HEK293 (cell line): ENCODE data around the gene DMD.

Experiments
- CTCF ChIA-PET: fragments of 350-600 bp; formaldehyde crosslinking; extraction: SDS; loops from one replicate; lab custom pipeline; 2021; ENCODE audit warnings: antibody characterized with exemption; lab: Yijun Ruan, JAX
- POLR2A ChIA-PET: fragments of 300-600 bp; formaldehyde crosslinking; extraction: SDS; loops from one replicate; lab custom pipeline; 2020; ENCODE audit warnings: antibody characterized with exemption, inconsistent platforms; lab: Yijun Ruan, JAX
- H3K27ac ChIP-seq: fragments of 200-500 bp; sonication (Bioruptor generic); 2 replicates; pipeline ENCODE4 v1.5.1; 2014; ENCODE audit warnings: low read depth, low read length, control low read depth, inconsistent platforms; ENCODE audit errors: extremely low read depth
- H3K36me3 ChIP-seq, 2 experiments: fragments of 200-500 bp in 1 of 2; sonication (Bioruptor generic) in 1 of 2; 1 replicate in 1 of 2; 2 replicates in 1 of 2; pipeline ENCODE4 v1.5.1; 2014 to 2017; ENCODE audit warnings: inconsistent platforms in 2 of 2, low read length in 2 of 2; ENCODE audit not compliant: control insufficient read depth in 2 of 2, insufficient read depth in 1 of 2
- H3K4me1 ChIP-seq: fragments of 200-500 bp; sonication (Bioruptor generic); 2 replicates; pipeline ENCODE4 v1.5.1; 2014; ENCODE audit warnings: mild to moderate bottlenecking, low read length, inconsistent platforms; ENCODE audit not compliant: control insufficient read depth, insufficient read depth
- H3K4me3 ChIP-seq: 2 replicates; pipeline ENCODE4 v1.5.1; 2011; ENCODE audit warnings: low read depth, mild to moderate bottlenecking, control low read depth, low read length, moderate library complexity
- H3K9me3 ChIP-seq: fragments of 200-500 bp; sonication (Bioruptor generic); 2 replicates; pipeline ENCODE4 v1.5.1; 2014; ENCODE audit warnings: low read depth, low read length, inconsistent platforms; ENCODE audit not compliant: control insufficient read depth, insufficient read depth
- KLF8 ChIP-seq: fragments of 450-650 bp; formaldehyde crosslinking; IDR thresholded peaks from 2 replicates; pipeline ENCODE4 v1.5.1; 2016; ENCODE audit warnings: missing biosample characterization, missing genetic modification characterization
- MEIS1 ChIP-seq: sonication (generic); formaldehyde crosslinking; IDR thresholded peaks from 2 replicates; pipeline ENCODE4 v1.8.1; 2022; ENCODE audit warnings: missing genetic modification reagents, mild to moderate bottlenecking, borderline replicate concordance
- PBX3 ChIP-seq: sonication (generic); formaldehyde crosslinking; IDR thresholded peaks from 2 replicates; pipeline ENCODE4 v1.8.1; 2022; ENCODE audit warnings: mild to moderate bottlenecking, moderate library complexity, missing genetic modification reagents
- YY2 ChIP-seq: fragments of 450-650 bp; formaldehyde crosslinking; IDR thresholded peaks from 2 replicates; pipeline ENCODE4 v1.5.1; 2016; ENCODE audit warnings: missing biosample characterization, missing genetic modification characterization
- ZBTB10 ChIP-seq: fragments of 450-650 bp; formaldehyde crosslinking; IDR thresholded peaks from 2 replicates; pipeline ENCODE4 v1.5.1; 2016; ENCODE audit warnings: missing biosample characterization, missing genetic modification characterization
- ZBTB6 ChIP-seq: fragments of 450-650 bp; formaldehyde crosslinking; IDR thresholded peaks from 2 replicates; pipeline ENCODE4 v1.5.1; 2017; ENCODE audit warnings: missing biosample characterization, missing genetic modification characterization
- ZNF248 ChIP-seq: fragments of 450-650 bp; formaldehyde crosslinking; IDR thresholded peaks from 2 replicates; pipeline ENCODE4 v1.5.1; 2017; ENCODE audit warnings: missing biosample characterization, missing genetic modification characterization
- ZNF266 ChIP-seq: fragments of 450-650 bp; formaldehyde crosslinking; IDR thresholded peaks from 2 replicates; pipeline ENCODE4 v1.5.1; 2016; ENCODE audit warnings: missing biosample characterization, missing genetic modification characterization, low read depth
- ZNF398 ChIP-seq: fragments of 450-650 bp; formaldehyde crosslinking; IDR thresholded peaks from 2 replicates; pipeline ENCODE4 v1.5.1; 2017; ENCODE audit warnings: missing biosample characterization, missing genetic modification characterization
- ZNF416 ChIP-seq: fragments of 450-650 bp; formaldehyde crosslinking; IDR thresholded peaks from 2 replicates; pipeline ENCODE4 v1.5.1; 2016; ENCODE audit warnings: missing biosample characterization, missing genetic modification characterization
- ZNF530 ChIP-seq: fragments of 450-650 bp; formaldehyde crosslinking; IDR thresholded peaks from 2 replicates; pipeline ENCODE4 v1.5.1; 2016; ENCODE audit warnings: low read depth, missing biosample characterization, missing genetic modification characterization
- ZNF561 ChIP-seq: fragments of 450-650 bp; IDR thresholded peaks from 2 replicates; pipeline ENCODE4 v1.5.1; 2018; ENCODE audit warnings: missing biosample characterization, missing genetic modification characterization, borderline replicate concordance
- ZNF610 ChIP-seq: fragments of 450-650 bp; formaldehyde crosslinking; IDR thresholded peaks from 2 replicates; pipeline ENCODE4 v1.5.1; 2016; ENCODE audit warnings: missing biosample characterization, missing genetic modification characterization, borderline replicate concordance
- ZNF629 ChIP-seq: fragments of 450-650 bp; formaldehyde crosslinking; IDR thresholded peaks from 2 replicates; pipeline ENCODE4 v1.5.1; 2017; ENCODE audit warnings: missing biosample characterization, missing genetic modification characterization
- ZNF670 ChIP-seq: fragments of 450-650 bp; formaldehyde crosslinking; IDR thresholded peaks from 2 replicates; pipeline ENCODE4 v1.5.1; 2016; ENCODE audit warnings: missing biosample characterization, missing genetic modification characterization, low read depth
- ZNF768 ChIP-seq: fragments of 450-650 bp; formaldehyde crosslinking; IDR thresholded peaks from 2 replicates; pipeline ENCODE4 v1.5.1; 2018; ENCODE audit warnings: missing biosample characterization, mild to moderate bottlenecking, missing genetic modification characterization
- ZNF785 ChIP-seq: fragments of 450-650 bp; formaldehyde crosslinking; IDR thresholded peaks from 2 replicates; pipeline ENCODE4 v1.5.1; 2016; ENCODE audit warnings: missing biosample characterization, missing genetic modification characterization
- ZNF791 ChIP-seq: fragments of 450-650 bp; formaldehyde crosslinking; IDR thresholded peaks from 2 replicates; pipeline ENCODE4 v1.5.1; 2016; ENCODE audit warnings: missing biosample characterization, missing genetic modification characterization
- TF ChIP-seq, protein P1 (sequence below): fragments of 450-650 bp; formaldehyde crosslinking; IDR thresholded peaks from 2 replicates; pipeline ENCODE4 v1.5.1; 2017; ENCODE audit warnings: missing biosample characterization, mild to moderate bottlenecking, missing genetic modification characterization, moderate library complexity

Gene DMD

GRCh38 chrX:32642283-32642682 lies 569.1 kb downstream of the DMD start:
- ChIA-PET POLR2A (no interaction called here), CTCF (no interaction called here)
- Histone ChIP-seq H3K9me3 (no peaks in the 10 kb centered on the region; the same call in 1 of the 2 replicates), H3K27ac (no peak overlapping the region), H3K36me3 (no peaks in the 10 kb centered on the region), H3K4me3 (no peak overlapping the region), H3K4me1 (no peaks in the 10 kb centered on the region)
- TF ChIP-seq ZBTB10 (tag by site-specific recombination) (no peak), KLF8 (tag by site-specific recombination) (no peak), ZNF785 (tag by site-specific recombination) (no peak), ZNF248 (tag by site-specific recombination) (no peak), ZNF416 (tag by site-specific recombination) (no peak), ZNF530 (tag by site-specific recombination) (no peak), ZBTB6 (no peak), ZNF561 (no peak), ZNF670 (tag by site-specific recombination) (no peak), ZNF398 (tag by site-specific recombination) (no peak), ZNF768 (tag by site-specific recombination) (no peak), MEIS1 (CRISPR knock-in tag) (no peak), PBX3 (CRISPR knock-in tag) (no peak), ZNF266 (tag by site-specific recombination) (no peak), ZNF791 (tag by site-specific recombination) (no peak), YY2 (tag by site-specific recombination) (no peak), ZNF629 (tag by site-specific recombination) (no peak), ZNF610 (tag by site-specific recombination) (no peak)
- TF ChIP-seq, protein P1, sequence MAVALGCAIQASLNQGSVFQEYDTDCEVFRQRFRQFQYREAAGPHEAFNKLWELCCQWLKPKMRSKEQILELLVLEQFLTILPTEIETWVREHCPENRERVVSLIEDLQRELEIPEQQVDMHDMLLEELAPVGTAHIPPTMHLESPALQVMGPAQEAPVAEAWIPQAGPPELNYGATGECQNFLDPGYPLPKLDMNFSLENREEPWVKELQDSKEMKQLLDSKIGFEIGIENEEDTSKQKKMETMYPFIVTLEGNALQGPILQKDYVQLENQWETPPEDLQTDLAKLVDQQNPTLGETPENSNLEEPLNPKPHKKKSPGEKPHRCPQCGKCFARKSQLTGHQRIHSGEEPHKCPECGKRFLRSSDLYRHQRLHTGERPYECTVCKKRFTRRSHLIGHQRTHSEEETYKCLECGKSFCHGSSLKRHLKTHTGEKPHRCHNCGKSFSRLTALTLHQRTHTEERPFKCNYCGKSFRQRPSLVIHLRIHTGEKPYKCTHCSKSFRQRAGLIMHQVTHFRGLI, result no peak
